ENCODE data around the gene COL20A1.

DNA sequence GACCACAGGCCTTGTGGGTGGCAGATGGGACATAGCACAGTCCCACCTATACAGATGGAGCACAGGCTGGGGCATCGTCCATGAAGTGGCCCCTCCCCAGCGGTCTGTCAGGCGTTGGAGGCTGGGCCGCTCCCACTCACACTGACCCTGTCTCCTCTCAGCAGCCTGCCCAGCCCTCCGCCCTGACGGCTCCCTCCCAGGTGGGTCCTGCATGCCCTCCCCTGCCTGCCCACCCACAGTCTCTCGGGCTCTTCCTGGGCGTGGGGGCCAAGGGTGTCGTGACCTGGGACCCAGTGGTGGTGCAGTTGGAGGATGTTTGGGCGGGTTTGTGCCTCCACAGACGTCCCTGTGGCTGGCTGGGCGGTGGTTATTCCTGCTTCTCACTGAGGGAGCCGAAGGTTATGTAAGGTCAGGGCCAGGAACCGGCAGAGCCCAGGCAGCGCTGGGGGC, 22.3 kb downstream of the COL20A1 start:
- TF ChIP-seq EZH2 (IDR thresholded peaks at IDR 0.05; ENCODE audit: insufficient read depth, low read length) = no peak
- TF ChIP-seq, protein P1, sequence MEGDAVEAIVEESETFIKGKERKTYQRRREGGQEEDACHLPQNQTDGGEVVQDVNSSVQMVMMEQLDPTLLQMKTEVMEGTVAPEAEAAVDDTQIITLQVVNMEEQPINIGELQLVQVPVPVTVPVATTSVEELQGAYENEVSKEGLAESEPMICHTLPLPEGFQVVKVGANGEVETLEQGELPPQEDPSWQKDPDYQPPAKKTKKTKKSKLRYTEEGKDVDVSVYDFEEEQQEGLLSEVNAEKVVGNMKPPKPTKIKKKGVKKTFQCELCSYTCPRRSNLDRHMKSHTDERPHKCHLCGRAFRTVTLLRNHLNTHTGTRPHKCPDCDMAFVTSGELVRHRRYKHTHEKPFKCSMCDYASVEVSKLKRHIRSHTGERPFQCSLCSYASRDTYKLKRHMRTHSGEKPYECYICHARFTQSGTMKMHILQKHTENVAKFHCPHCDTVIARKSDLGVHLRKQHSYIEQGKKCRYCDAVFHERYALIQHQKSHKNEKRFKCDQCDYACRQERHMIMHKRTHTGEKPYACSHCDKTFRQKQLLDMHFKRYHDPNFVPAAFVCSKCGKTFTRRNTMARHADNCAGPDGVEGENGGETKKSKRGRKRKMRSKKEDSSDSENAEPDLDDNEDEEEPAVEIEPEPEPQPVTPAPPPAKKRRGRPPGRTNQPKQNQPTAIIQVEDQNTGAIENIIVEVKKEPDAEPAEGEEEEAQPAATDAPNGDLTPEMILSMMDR (IDR thresholded peaks at IDR 0.05; ENCODE audit: insufficient read depth, low read depth, low read length) = no peak
